ENCODE measurements around the gene ANKRD33B.

Gene ANKRD33B

DNA sequence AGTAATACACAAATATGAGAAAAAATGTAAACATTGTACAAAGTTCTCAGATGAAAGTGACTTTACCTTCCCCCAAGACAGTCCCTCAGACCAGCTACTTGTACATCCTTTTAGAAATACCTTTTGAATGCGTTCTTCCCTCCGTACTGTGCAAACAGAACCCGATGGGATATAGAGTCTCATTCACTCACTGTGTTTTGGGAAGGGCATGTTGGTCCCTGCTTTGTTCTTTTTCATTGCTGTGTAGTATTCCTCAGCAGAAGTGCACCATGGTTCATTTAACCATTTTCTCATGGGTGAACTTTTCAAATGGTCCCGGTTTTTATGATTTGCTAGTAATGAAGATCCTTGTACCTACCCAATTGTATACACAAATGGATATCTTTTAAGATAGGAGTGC, 94.4 kb downstream of the ANKRD33B start:
- H3K4me3 ChIP-seq (ENCODE audit: low read depth, low read length): no peak overlapping the region
- no peak for DNase-seq (ENCODE audit: low read depth)
- TF ChIP-seq, protein P1, sequence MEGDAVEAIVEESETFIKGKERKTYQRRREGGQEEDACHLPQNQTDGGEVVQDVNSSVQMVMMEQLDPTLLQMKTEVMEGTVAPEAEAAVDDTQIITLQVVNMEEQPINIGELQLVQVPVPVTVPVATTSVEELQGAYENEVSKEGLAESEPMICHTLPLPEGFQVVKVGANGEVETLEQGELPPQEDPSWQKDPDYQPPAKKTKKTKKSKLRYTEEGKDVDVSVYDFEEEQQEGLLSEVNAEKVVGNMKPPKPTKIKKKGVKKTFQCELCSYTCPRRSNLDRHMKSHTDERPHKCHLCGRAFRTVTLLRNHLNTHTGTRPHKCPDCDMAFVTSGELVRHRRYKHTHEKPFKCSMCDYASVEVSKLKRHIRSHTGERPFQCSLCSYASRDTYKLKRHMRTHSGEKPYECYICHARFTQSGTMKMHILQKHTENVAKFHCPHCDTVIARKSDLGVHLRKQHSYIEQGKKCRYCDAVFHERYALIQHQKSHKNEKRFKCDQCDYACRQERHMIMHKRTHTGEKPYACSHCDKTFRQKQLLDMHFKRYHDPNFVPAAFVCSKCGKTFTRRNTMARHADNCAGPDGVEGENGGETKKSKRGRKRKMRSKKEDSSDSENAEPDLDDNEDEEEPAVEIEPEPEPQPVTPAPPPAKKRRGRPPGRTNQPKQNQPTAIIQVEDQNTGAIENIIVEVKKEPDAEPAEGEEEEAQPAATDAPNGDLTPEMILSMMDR (IDR thresholded peaks at IDR 0.05; ENCODE audit: insufficient read depth, low read depth, low read length, missing control alignments): no peak

DNA sequence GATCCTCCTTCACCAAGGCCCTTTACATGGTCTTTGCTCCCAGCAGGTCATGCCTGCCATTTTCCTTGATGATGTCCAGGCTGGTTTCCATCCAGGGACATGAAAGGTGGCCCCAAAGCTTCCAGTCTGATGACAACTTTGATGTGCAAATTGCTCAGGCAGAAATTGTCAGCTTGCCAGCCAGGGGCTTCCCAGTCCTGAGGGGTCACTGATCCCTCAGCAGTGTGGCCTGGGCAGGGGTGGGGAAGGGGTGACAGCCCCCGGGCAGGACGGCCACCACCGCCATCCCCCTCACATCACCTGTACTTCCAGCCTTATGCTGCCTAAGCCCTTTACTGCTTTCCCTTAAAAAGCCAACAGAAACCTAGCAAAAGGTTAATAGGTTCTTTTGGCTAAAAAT, 96.3 kb downstream of the ANKRD33B start:
- H3K4me3 ChIP-seq (ENCODE audit: low read depth, low read length): no peak overlapping the region
- no peak for DNase-seq (ENCODE audit: low read depth)
- TF ChIP-seq, protein P1 (IDR thresholded peaks at IDR 0.05; ENCODE audit: insufficient read depth, low read depth, low read length, missing control alignments): no peak

DNA sequence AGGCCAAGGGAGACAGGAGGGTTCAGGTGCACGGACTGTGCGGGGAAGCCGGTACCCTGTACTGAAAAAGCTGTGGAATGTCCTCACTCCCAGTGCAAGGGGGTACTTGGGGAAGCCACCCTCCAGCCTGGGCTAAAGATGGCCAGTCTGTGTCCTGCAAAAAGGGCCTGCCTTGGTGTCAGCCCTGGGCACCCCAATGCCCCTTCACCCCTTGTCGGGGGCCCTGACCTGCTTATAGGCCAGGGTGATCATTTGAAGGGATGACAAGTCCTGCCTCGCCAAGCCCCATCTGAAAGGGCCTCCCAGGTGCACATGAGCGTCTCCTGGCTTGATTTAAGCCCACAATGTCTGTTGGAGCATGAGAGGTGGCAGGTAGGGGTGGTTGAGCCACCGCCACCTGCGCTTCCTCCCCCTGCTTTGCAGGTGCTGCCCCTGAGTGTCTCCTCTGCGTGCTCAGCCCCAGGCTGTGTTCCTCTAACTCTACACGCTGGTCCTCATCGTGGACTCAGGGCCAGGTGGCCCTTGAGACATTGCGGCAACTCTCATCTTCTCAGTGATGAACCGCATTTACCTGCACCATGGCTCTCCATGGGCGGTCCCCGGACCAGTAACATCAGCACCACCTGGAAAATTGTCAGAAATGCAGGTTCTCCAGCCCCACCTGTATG, 97.0 kb downstream of the ANKRD33B start:
- H3K4me3 ChIP-seq (ENCODE audit: low read depth, low read length): no peak overlapping the region
- TF ChIP-seq, protein P1 (IDR thresholded peaks at IDR 0.05; ENCODE audit: insufficient read depth, low read depth, low read length, missing control alignments): no peak

DNA sequence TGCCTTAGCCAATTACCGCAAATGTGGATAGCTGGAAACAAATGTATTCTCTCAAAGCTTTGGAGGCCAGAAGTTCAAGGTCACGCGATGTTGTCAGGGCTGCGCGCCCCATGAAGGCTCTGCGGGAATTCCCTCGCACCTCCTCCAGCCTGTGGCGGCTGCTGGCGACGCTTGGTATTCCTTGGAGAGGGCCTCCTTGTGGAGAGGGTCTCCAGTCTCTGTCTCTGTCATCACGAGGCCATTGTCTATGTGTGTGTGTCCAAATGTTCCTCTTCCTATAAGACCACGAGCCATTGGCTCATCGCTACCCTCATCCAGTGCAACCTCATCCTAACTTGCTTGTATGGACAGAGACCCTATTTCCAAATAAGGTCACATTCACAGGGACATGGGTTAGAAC, 97.5 kb downstream of the ANKRD33B start:
- TF ChIP-seq, protein P1 (IDR thresholded peaks at IDR 0.05; ENCODE audit: insufficient read depth, low read depth, low read length, missing control alignments): no peak
- DNase-seq (ENCODE audit: low read depth): no peak
- no peak overlapping the region for H3K4me3 ChIP-seq (ENCODE audit: low read depth, low read length)

More for the DNA sequence above, 97.0 kb downstream of the ANKRD33B start:
- DNase-seq (ENCODE audit: low read depth): no peak

DNA sequence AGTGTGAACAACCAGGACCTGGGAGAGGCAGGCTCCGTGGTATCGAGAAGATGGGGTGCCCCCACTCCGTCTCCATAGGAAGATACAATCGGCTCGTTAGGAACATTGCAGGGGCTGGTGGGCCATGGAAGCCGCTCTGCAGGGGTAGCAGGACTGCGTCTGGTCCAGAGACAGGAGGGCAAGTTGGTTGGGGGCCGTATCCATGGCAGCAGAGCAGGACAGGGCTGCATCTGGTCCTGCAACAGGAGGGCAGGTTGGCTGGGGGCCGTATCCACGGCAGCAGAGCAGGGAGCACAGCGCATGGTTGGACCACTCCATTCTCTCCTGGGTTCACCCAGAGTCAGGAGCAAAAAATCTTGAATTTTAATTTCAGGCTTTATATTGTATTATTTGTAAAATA, 98.2 kb downstream of the ANKRD33B start:
- H3K4me3 ChIP-seq (ENCODE audit: low read depth, low read length): no peak overlapping the region
- TF ChIP-seq, protein P1 (IDR thresholded peaks at IDR 0.05; ENCODE audit: insufficient read depth, low read depth, low read length, missing control alignments): no peak
- DNase-seq (ENCODE audit: low read depth): no peak

DNA sequence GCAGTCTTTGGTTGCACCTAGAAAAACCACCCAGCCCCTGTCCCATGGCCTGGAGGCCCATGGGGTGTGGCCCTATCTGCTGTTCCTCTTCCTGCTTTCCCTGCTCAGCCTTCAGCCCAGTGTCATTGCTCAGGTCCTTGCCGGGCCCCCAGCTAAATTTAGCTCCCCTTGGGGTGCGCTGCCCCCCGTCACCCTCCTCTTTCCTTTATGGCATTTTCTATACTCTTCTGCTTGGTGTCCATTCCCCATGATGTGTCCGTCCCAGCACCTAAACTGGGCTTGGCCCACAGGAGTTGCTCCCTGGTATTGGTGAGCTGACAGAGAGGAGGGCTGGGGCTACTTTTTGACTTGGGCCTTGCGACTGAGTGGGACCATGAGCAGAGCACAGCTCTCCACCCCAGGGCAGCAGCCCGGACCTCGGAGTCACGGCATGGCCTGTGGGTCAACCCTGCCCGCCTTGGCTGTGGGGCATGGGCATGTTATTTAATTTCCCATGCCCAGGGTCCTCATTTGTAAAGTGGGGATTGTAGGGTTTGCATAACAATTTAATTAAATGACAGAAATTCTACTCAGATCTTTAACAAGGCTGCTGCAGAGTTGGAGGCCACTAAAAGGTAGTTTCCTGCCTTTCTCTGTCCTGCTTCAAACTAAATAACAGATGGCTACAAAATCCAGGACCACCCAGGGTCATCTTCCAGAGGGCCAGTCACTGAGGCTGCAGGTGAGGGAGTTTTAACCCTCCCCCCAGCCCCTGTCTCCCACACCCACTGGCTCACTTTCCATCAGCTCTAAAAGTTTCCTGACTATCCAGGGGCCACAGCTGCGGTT, 99.0 kb downstream of the ANKRD33B start:
- no peak overlapping the region for H3K4me3 ChIP-seq (ENCODE audit: low read depth, low read length)
- TF ChIP-seq, protein P1 (IDR thresholded peaks at IDR 0.05; ENCODE audit: insufficient read depth, low read depth, low read length, missing control alignments): no peak
- no peak for DNase-seq (ENCODE audit: low read depth)

Measured in GM12865 (cell line).